Activated CD4-positive, alpha-beta T cell treated with anti-CD3 and anti-CD28 coated beads for 36 hours (primary cell): ENCODE measurements around the gene RSKR. TPM values are rescaled to one million over a fixed set of nuclear protein-coding genes. Genes with fewer than 3 reads are reported as not detected.
A peak's percentile ranks its signal among the peaks of the same experiment; 100 is the strongest.

Source experiments
- ATAC-seq: fragments of 200-7000 bp; cut with Tn5 transposase; one replicate; pipeline ENCODE4 v1.10.0; 2021; ENCODE audit warnings: mild to moderate bottlenecking, moderate library complexity
- CTCF ChIA-PET: fragments of 350-600 bp; sonication (Branson Sonifier 250); formaldehyde crosslinking; loops from one replicate; lab custom pipeline; 2021; ENCODE audit warnings: antibody characterized with exemption; lab: Charles Lee
- POLR2A ChIA-PET: fragments of 350-600 bp; sonication (Branson Sonifier 250); formaldehyde crosslinking; loops from one replicate; lab custom pipeline; 2021; ENCODE audit warnings: antibody characterized with exemption, inconsistent platforms; lab: Charles Lee
- DNase-seq: peaks from one replicate; pipeline ENCODE4 v3.0.0-alpha.2; 2020
- H3K27ac Mint-ChIP-seq: one replicate; pipeline ENCODE4 v1.8.0; 2021; ENCODE audit warnings: mixed read lengths
- H3K27me3 Mint-ChIP-seq: one replicate; pipeline ENCODE4 v1.8.0; 2021; ENCODE audit warnings: mixed read lengths
- H3K36me3 Mint-ChIP-seq: one replicate; pipeline ENCODE4 v1.8.0; 2021; ENCODE audit warnings: low read depth, mixed read lengths
- H3K4me1 Mint-ChIP-seq: one replicate; pipeline ENCODE4 v1.8.0; 2021; ENCODE audit warnings: mixed read lengths
- H3K4me3 Mint-ChIP-seq: one replicate; pipeline ENCODE4 v1.8.0; 2021; ENCODE audit warnings: mild to moderate bottlenecking, moderate library complexity, mixed read lengths
- H3K9me3 Mint-ChIP-seq: one replicate; pipeline ENCODE4 v1.8.0; 2021; ENCODE audit warnings: low read depth, mixed read lengths
- intact Hi-C, 2 experiments: fragments of 100-400 bp; cut with DNase I in 1 of 2; cut with micrococcal nuclease in 1 of 2; formaldehyde crosslinking; loops; one replicate each; pipeline versions ENCODE4 v1.14.2 to v1.15.1; 2022 to 2024; cut with DNase I, micrococcal nuclease
- total RNA-seq, 2 experiments: library from RNA; stranded (reverse); gene quantifications; one replicate each; pipeline ENCODE4 v1.2.3, GENCODE V29; 2021

Gene RSKR
- total RNA-seq, 2 experiments from 2014 or later, result 17.6 to 21.4 TPM

- no peak for DNase-seq
- H3K9me3 Mint-ChIP-seq, result no peaks in the 10 kb centered on the region
- H3K36me3 Mint-ChIP-seq, result peaks cover 66% of the 10 kb centered on the region
- no peak overlapping the region for H3K4me3 Mint-ChIP-seq
- no peak overlapping the region for H3K27ac Mint-ChIP-seq
- intact Hi-C loops, result no loop called here
- no peak for ATAC-seq
- POLR2A ChIA-PET, result interaction anchor here (1.2 kb wide), 1 partner anchor 17 kb away, joined by 3 read pairs; no protein-coding TSS in a partner anchor
- H3K4me1 Mint-ChIP-seq, result peaks cover 9% of the 10 kb centered on the region
- CTCF ChIA-PET, result interaction anchor here (0.6 to 2.1 kb wide), 5 partner anchors 8 to 284 kb away, joined by 3 to 13 read pairs (median 3); no protein-coding TSS in a partner anchor
- no peaks in the 10 kb centered on the region for H3K27me3 Mint-ChIP-seq
These were observed 10.2 kb upstream of the RSKR start for GRCh38 chr17:28624148-28624547.

- Mint-ChIP-seq H3K4me1 (peaks cover 9% of the 10 kb centered on the region), H3K9me3 (no peaks in the 10 kb centered on the region), H3K27ac (no peak overlapping the region), H3K27me3 (no peaks in the 10 kb centered on the region), H3K36me3 (peaks cover 69% of the 10 kb centered on the region), H3K4me3 (no peak overlapping the region)
- DNase-seq, result no peak
- POLR2A ChIA-PET, result interaction anchor here (1.2 kb wide), 1 partner anchor 18 kb away, joined by 3 read pairs; no protein-coding TSS in a partner anchor
- no peak for ATAC-seq
- intact Hi-C loops, result no loop called here
- CTCF ChIA-PET, result interaction anchor here (0.6 to 2.1 kb wide), 3 partner anchors 15 to 283 kb away, joined by 3 to 13 read pairs (median 4); no protein-coding TSS in a partner anchor
These were observed 9.7 kb upstream of the RSKR start for GRCh38 chr17:28623696-28624095.

DNA sequence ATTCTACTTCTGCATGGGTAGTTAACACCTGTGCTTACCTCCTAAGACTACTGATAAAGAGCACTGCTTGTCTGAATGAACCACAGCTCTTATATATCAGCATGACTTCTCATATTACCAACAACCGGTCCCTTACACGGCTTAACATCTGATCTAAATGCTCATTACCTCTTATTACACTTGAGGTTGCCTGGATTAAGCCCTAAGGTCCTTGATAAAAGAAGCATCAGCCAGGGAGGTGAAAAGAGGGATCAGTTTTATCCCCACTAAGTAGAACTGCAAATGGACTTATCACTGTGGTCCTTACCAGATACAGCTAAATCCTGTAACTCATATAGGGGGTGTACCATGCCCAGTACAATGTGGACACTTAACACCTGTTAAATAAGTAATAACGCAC lies 8.2 kb upstream of the RSKR start:
- DNase-seq (no peak), ATAC-seq (no peak)
- Mint-ChIP-seq H3K9me3 (no peaks in the 10 kb centered on the region), H3K36me3 (peaks cover 66% of the 10 kb centered on the region), H3K4me3 (no peak overlapping the region), H3K27ac (no peak overlapping the region), H3K27me3 (no peaks in the 10 kb centered on the region), H3K4me1 (peaks cover 6% of the 10 kb centered on the region)
- ChIA-PET POLR2A (no interaction called here), CTCF (interaction anchor here (1.2 kb wide), 1 partner anchor 9 kb away, joined by 3 read pairs; no protein-coding TSS in a partner anchor)
- intact Hi-C loops, result no loop called here

- intact Hi-C loops, result no loop called here
- DNase-seq (no peak), ATAC-seq (no peak)
- Mint-ChIP-seq H3K4me1 (no peaks in the 10 kb centered on the region), H3K4me3 (no peak overlapping the region), H3K9me3 (no peaks in the 10 kb centered on the region), H3K27ac (no peak overlapping the region), H3K36me3 (peaks cover 59% of the 10 kb centered on the region), H3K27me3 (no peaks in the 10 kb centered on the region)
- POLR2A ChIA-PET, result interaction anchor here (0.5 kb wide), 1 partner anchor 154 kb away, joined by 3 read pairs; no protein-coding TSS in a partner anchor
- CTCF ChIA-PET, result interaction anchor here (0.9 to 1.7 kb wide), 4 partner anchors 10 to 43 kb away, joined by 3 to 4 read pairs (median 4); partner anchors contain the start of gene ALDOC
These were observed 6.0 kb upstream of the RSKR start for GRCh38 chr17:28620010-28620409.

DNA sequence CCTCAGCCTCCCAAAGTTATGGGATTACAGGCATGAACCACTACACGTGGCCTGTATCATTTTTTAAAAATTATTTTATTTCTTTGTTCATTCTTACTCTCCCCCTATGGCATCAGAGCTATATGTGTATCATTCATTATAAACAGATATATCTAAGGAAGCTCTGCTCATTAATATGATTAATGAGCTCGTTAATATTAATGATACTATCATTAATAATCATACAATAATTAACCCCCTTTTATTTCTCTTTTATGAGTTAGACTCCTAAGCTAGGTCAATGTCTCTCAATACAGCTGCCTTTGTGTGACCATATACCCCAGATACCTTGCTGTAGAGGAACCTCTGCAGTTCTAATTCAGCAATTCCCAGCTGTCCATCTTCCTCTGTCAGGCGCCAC lies 4.5 kb upstream of the RSKR start:
- Mint-ChIP-seq H3K4me1 (peaks cover 3% of the 10 kb centered on the region), H3K9me3 (no peaks in the 10 kb centered on the region), H3K4me3 (no peak overlapping the region), H3K27me3 (no peaks in the 10 kb centered on the region), H3K36me3 (peaks cover 59% of the 10 kb centered on the region), H3K27ac (no peak overlapping the region)
- ChIA-PET CTCF (interaction anchor here (1.0 to 1.4 kb wide), 5 partner anchors 14 to 126 kb away, joined by 3 to 5 read pairs (median 4); no protein-coding TSS in a partner anchor), POLR2A (interaction anchor here (0.5 to 1.0 kb wide), 3 partner anchors 9 to 19 kb away, joined by 3 to 6 read pairs (median 3); no protein-coding TSS in a partner anchor)
- no peak for DNase-seq
- no peak for ATAC-seq
- intact Hi-C loops, result no loop called here

DNA sequence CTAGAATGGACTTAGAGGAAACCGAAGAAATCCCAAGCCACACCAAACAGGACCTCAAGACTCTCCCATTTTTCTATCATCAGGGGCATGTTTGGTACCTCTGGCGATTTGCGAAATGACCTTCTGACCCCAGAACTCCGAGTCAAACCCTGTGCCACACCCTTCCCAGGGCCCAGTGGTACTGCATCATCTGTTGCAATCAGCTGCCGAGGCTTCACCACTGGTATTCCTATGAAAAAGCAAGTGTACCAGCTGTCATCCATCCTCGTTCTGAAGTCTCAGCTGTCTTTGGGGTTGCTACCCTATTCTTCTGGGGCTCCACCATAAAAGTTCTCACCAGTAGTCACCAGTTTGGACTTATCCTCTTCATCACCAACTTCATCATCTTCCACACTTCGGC lies 2.3 kb upstream of the RSKR start:
- H3K4me1 Mint-ChIP-seq, result peaks cover 3% of the 10 kb centered on the region
- no peak overlapping the region for H3K27ac Mint-ChIP-seq
- no peak overlapping the region for H3K4me3 Mint-ChIP-seq
- H3K27me3 Mint-ChIP-seq, result no peaks in the 10 kb centered on the region
- POLR2A ChIA-PET, result interaction anchor here (0.6 kb wide), 1 partner anchor 39 kb away, joined by 5 read pairs; no protein-coding TSS in a partner anchor
- H3K36me3 Mint-ChIP-seq, result peaks cover 48% of the 10 kb centered on the region
- DNase-seq (no peak), ATAC-seq (no peak)
- CTCF ChIA-PET, result no interaction called here
- intact Hi-C loops, result no loop called here
- H3K9me3 Mint-ChIP-seq, result no peaks in the 10 kb centered on the region

DNA sequence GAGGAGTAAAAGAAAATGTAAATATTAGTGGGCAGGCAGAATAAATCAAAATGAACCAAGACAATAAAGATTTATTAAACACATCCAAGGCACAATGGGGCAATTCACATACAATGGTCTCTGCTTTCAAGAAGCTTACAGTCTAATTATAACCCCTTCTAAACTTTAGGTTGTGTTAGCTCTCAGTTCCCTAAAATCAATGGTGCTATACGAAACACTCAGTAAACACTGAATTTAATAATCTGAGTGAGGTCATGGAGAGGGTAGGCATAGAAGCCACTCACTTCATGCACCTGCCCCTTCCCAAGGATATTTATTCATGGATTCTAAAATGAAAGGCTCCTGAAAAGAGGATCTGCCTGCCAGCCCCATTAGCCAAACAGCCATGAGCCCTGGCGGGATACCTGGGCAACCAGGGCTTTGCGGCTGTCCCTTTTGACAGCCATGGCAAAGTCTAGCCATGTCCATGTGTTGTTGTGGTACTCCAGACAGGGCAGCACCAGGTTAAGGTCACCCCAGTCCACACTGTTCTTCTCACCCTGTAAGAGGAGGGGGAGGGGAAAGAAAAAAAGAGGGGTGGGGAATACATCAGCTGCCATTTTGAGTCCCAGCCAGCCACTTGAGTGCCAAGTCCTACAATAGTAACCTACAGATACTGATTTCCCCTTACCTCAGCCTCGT lies 1.4 kb upstream of the RSKR start:
- ChIA-PET POLR2A (interaction anchor here (0.7 kb wide), 1 partner anchor 21 kb away, joined by 9 read pairs; no protein-coding TSS in a partner anchor), CTCF (interaction anchor here (0.6 to 0.7 kb wide), 3 partner anchors 32 to 119 kb away, joined by 3 read pairs; no protein-coding TSS in a partner anchor)
- no peak for ATAC-seq

GRCh38 chr17:28612936-28613872 lies 781 bp downstream of the RSKR start:
- H3K4me1 Mint-ChIP-seq, result peaks cover 3% of the 10 kb centered on the region
- intact Hi-C loops, result loop anchor here (1.0 to 2.0 kb wide), 2 partner anchors 64 to 119 kb away; no protein-coding TSS in a partner anchor
- peaks cover 38% of the 10 kb centered on the region for H3K36me3 Mint-ChIP-seq
- POLR2A ChIA-PET, result interaction anchor here (0.6 to 0.9 kb wide), 2 partner anchors 29 to 49 kb away, joined by 7 read pairs; no protein-coding TSS in a partner anchor
- H3K27ac Mint-ChIP-seq, result no peak overlapping the region
- ATAC-seq, result peak; percentile 69
- H3K27me3 Mint-ChIP-seq, result no peaks in the 10 kb centered on the region
- H3K9me3 Mint-ChIP-seq, result no peaks in the 10 kb centered on the region
- peak; percentile 51 for DNase-seq
- CTCF ChIA-PET, result interaction anchor here (0.6 to 2.7 kb wide), 18 partner anchors 8 to 375 kb away, joined by 3 to 8 read pairs (median 4); no protein-coding TSS in a partner anchor
- no peak overlapping the region for H3K4me3 Mint-ChIP-seq

More for the DNA sequence above, 1.4 kb upstream of the RSKR start:
- H3K27me3 Mint-ChIP-seq, result no peaks in the 10 kb centered on the region
- peaks cover 45% of the 10 kb centered on the region for H3K36me3 Mint-ChIP-seq
- no peak for DNase-seq
- H3K4me3 Mint-ChIP-seq, result no peak overlapping the region
- no peaks in the 10 kb centered on the region for H3K9me3 Mint-ChIP-seq
- intact Hi-C loops, result no loop called here
- H3K4me1 Mint-ChIP-seq, result peaks cover 3% of the 10 kb centered on the region
- H3K27ac Mint-ChIP-seq, result no peak overlapping the region

DNA sequence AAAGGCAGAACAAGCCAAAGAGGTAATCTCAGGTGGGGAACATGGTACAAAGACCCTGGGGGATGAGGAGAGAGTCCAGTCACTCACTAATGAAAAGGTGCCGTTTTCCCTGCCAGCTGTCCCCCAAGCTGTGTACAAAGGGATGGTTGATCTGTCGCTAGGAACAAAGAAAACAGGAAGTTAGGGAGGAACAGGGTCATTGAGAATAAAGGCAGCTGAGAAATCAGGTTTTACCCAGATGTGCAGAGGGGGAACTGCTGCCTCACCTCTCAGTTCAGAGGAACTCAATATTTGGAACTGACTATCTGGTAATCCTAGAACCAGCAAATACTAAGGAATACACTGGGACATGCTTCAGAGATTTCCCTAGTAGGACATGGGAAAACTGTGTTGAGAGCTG lies 1.5 kb downstream of the RSKR start:
- CTCF ChIA-PET, result interaction anchor here (0.6 to 2.7 kb wide), 17 partner anchors 9 to 120 kb away, joined by 3 to 8 read pairs (median 4); no protein-coding TSS in a partner anchor

GRCh38 chr17:28610376-28610775 lies 3.6 kb downstream of the RSKR start:
- DNase-seq, result no peak
- H3K27me3 Mint-ChIP-seq, result no peaks in the 10 kb centered on the region
- no peak overlapping the region for H3K27ac Mint-ChIP-seq
- POLR2A ChIA-PET, result no interaction called here
- CTCF ChIA-PET, result interaction anchor here (0.8 to 1.6 kb wide), 8 partner anchors 8 to 116 kb away, joined by 3 to 5 read pairs (median 4); partner anchors contain the start of gene ALDOC
- no peak for ATAC-seq
- peaks cover 38% of the 10 kb centered on the region for H3K36me3 Mint-ChIP-seq
- intact Hi-C loops, result no loop called here
- H3K4me1 Mint-ChIP-seq, result peaks cover 3% of the 10 kb centered on the region
- H3K4me3 Mint-ChIP-seq, result no peak overlapping the region
- no peaks in the 10 kb centered on the region for H3K9me3 Mint-ChIP-seq

More for the DNA sequence above, 1.5 kb downstream of the RSKR start:
- H3K27me3 Mint-ChIP-seq, result no peaks in the 10 kb centered on the region
- ATAC-seq (no peak), DNase-seq (no peak)
- intact Hi-C loops, result loop anchor here in 1 of 2 experiments (2.0 kb wide), 1 partner anchor 64 kb away; no protein-coding TSS in a partner anchor
- peaks cover 3% of the 10 kb centered on the region for H3K4me1 Mint-ChIP-seq
- peaks cover 41% of the 10 kb centered on the region for H3K36me3 Mint-ChIP-seq
- POLR2A ChIA-PET, result no interaction called here
- H3K27ac Mint-ChIP-seq, result peak overlapping the region; percentile 7
- H3K9me3 Mint-ChIP-seq, result no peaks in the 10 kb centered on the region
- no peak overlapping the region for H3K4me3 Mint-ChIP-seq
